Neural cell (in vitro differentiated cells): ENCODE data around the gene CCDC102A. TPM values are rescaled to one million over a fixed set of nuclear protein-coding genes. Genes with fewer than 3 reads are reported as not detected.

Experiments
- H2AFZ ChIP-seq: fragments of 200-600, 300-800 bp; sonication (generic), shearing (Covaris generic); 2 replicates; pipeline ENCODE4 v1.6.0; 2014; ENCODE audit warnings: low read depth, mild to moderate bottlenecking, antibody characterized with exemption, low read length, moderate library complexity
- H3F3A ChIP-seq: fragments of 200-600 bp; shearing (Covaris generic); 2 replicates; pipeline ENCODE4 v1.6.1; 2016; ENCODE audit warnings: mild to moderate bottlenecking, moderate library complexity, mixed read lengths, antibody characterized with exemption, low read length; ENCODE audit not compliant: insufficient read depth, poor library complexity, severe bottlenecking
- H3K27ac ChIP-seq: fragments of 200-600, 300-800 bp; sonication (generic), shearing (Covaris generic); 2 replicates; pipeline ENCODE4 v1.5.1; 2014; ENCODE audit warnings: mild to moderate bottlenecking, low read length, moderate library complexity
- H3K27me3 ChIP-seq: fragments of 300-800, 200-600 bp; sonication (generic), shearing (Covaris generic); 2 replicates; pipeline ENCODE4 v1.6.0; 2014; ENCODE audit warnings: mild to moderate bottlenecking, low read depth, low read length, moderate library complexity; ENCODE audit not compliant: insufficient read depth
- H3K36me3 ChIP-seq: fragments of 300-800, 200-600 bp; sonication (generic), shearing (Covaris generic); 2 replicates; pipeline ENCODE4 v1.5.1; 2014; ENCODE audit warnings: mild to moderate bottlenecking, antibody characterized with exemption, low read length, moderate library complexity; ENCODE audit not compliant: insufficient read depth
- H3K4me2 ChIP-seq: fragments of 300-800, 200-600 bp; sonication (generic), shearing (Covaris generic); 2 replicates; pipeline ENCODE4 v1.6.0; 2014; ENCODE audit warnings: mild to moderate bottlenecking, low read length
- H3K4me3 ChIP-seq: fragments of 300-800, 200-600 bp; sonication (generic), shearing (Covaris generic); 2 replicates; pipeline ENCODE4 v1.5.1; 2014; ENCODE audit warnings: mild to moderate bottlenecking, low read length, moderate library complexity
- H3K79me2 ChIP-seq: fragments of 200-600 bp; shearing (Covaris generic); replicated peaks from 2 replicates; pipeline ENCODE4 v1.6.0; 2014; ENCODE audit warnings: mild to moderate bottlenecking, low read length, moderate library complexity; ENCODE audit not compliant: insufficient read depth
- H3K9ac ChIP-seq: fragments of 300-800, 200-600 bp; sonication (generic), shearing (Covaris generic); 2 replicates; pipeline ENCODE4 v1.6.1; 2016; ENCODE audit warnings: mild to moderate bottlenecking, low read length, mixed read lengths
- H3K9me2 ChIP-seq: fragments of 200-600 bp; shearing (Covaris generic); 2 replicates; pipeline ENCODE4 v1.6.1; 2016; ENCODE audit warnings: mild to moderate bottlenecking, low read length, mixed read lengths; ENCODE audit not compliant: insufficient read depth
- H3K9me3 ChIP-seq: fragments of 200-600, 300-800 bp; sonication (generic), shearing (Covaris generic); 2 replicates; pipeline ENCODE4 v1.6.1; 2016; ENCODE audit warnings: mild to moderate bottlenecking, mixed run types, low read length, moderate library complexity, mixed read lengths
- H4K20me1 ChIP-seq: fragments of 200-600 bp; shearing (Covaris generic); 2 replicates; pipeline ENCODE4 v1.6.1; 2016; ENCODE audit warnings: mild to moderate bottlenecking, mixed run types; ENCODE audit not compliant: insufficient read depth
- CTCF ChIP-seq: fragments of 450-650 bp; IDR thresholded peaks from 2 replicates; pipeline ENCODE4 v1.5.1; 2014; ENCODE audit warnings: antibody characterized with exemption, mild to moderate bottlenecking, moderate library complexity; ENCODE audit not compliant: poor library complexity, severe bottlenecking
- EP300 ChIP-seq: fragments of 450-650 bp; conservative IDR thresholded peaks from 2 replicates; pipeline ENCODE4 v1.6.1; 2014; ENCODE audit warnings: antibody characterized with exemption, mild to moderate bottlenecking, moderate library complexity; ENCODE audit not compliant: poor library complexity, severe bottlenecking
- EZH2 ChIP-seq: fragments of 200-600, 300-800 bp; shearing (Covaris generic), sonication (generic); IDR thresholded peaks from 2 replicates; pipeline ENCODE4 v1.6.1; 2014; ENCODE audit warnings: antibody characterized with exemption, low read length, borderline replicate concordance, mild to moderate bottlenecking; ENCODE audit not compliant: insufficient read depth, poor library complexity, severe bottlenecking
- MXI1 ChIP-seq: fragments of 450-650 bp; conservative IDR thresholded peaks from 2 replicates; pipeline ENCODE4 v1.6.1; 2014; ENCODE audit warnings: antibody characterized with exemption, mild to moderate bottlenecking; ENCODE audit not compliant: poor library complexity, severe bottlenecking
- POLR2AphosphoS5 ChIP-seq: IDR thresholded peaks from 2 replicates; pipeline ENCODE4 v1.6.1; 2012
- RAD21 ChIP-seq: fragments of 450-650 bp; conservative IDR thresholded peaks from 2 replicates; pipeline ENCODE4 v1.6.1; 2014; ENCODE audit warnings: antibody characterized with exemption, mild to moderate bottlenecking, moderate library complexity
- REST ChIP-seq: IDR thresholded peaks from 2 replicates; pipeline ENCODE4 v1.6.1; 2012; ENCODE audit warnings: borderline replicate concordance
- SMC3 ChIP-seq: fragments of 450-650 bp; conservative IDR thresholded peaks from 2 replicates; pipeline ENCODE4 v1.6.1; 2014; ENCODE audit warnings: antibody characterized with exemption, mild to moderate bottlenecking, moderate library complexity; ENCODE audit not compliant: poor library complexity
- TAF1 ChIP-seq: IDR thresholded peaks from 2 replicates; pipeline ENCODE4 v1.6.1; 2012; ENCODE audit warnings: low read depth
- polyA plus RNA-seq: library from polyadenylated mRNA; depleted of rRNA; stranded (reverse); fragments of >200 nt; gene quantifications from 2 replicates; pipeline ENCODE4 v1.2.3, GENCODE V29; 2014

CCDC102A gene
- polyA plus RNA-seq, 1 donor from 2014 or later = 0.20 TPM

GRCh38 chr16:57577214-57577613 is 40.8 kb upstream of the CCDC102A start:
- Histone ChIP-seq H3K9ac (no peak overlapping the region), H3K4me3 (no peak overlapping the region), H3K9me2 (no peaks in the 10 kb centered on the region), H4K20me1 (no peaks in the 10 kb centered on the region), H3K36me3 (no peaks in the 10 kb centered on the region), H3F3A (no peaks in the 10 kb centered on the region), H3K9me3 (no peaks in the 10 kb centered on the region), H3K27me3 (no peaks in the 10 kb centered on the region), H3K27ac (no peak overlapping the region), H3K4me2 (no peak overlapping the region), H3K79me2 (no peaks in the 10 kb centered on the region), H2AFZ (no peak overlapping the region)
- TF ChIP-seq EP300 = no peak
- TF ChIP-seq TAF1 = no peak
- TF ChIP-seq MXI1 = no peak
- no peak for TF ChIP-seq POLR2AphosphoS5
- TF ChIP-seq SMC3 = no peak

GRCh38 chr16:57576429-57576870 is 40.1 kb upstream of the CCDC102A start:
- Histone ChIP-seq H2AFZ (no peak overlapping the region), H3K4me3 (no peak overlapping the region), H3K27me3 (no peaks in the 10 kb centered on the region), H3K9me3 (no peaks in the 10 kb centered on the region), H3K36me3 (no peaks in the 10 kb centered on the region), H3K27ac (no peak overlapping the region), H3K4me2 (no peak overlapping the region), H3F3A (no peaks in the 10 kb centered on the region), H3K9me2 (no peaks in the 10 kb centered on the region), H4K20me1 (no peaks in the 10 kb centered on the region), H3K79me2 (no peaks in the 10 kb centered on the region), H3K9ac (no peak overlapping the region)
- TF ChIP-seq EP300 = no peak
- no peak for TF ChIP-seq POLR2AphosphoS5
- TF ChIP-seq EZH2 = no peak
- TF ChIP-seq SMC3 = peak; percentile 92
- TF ChIP-seq CTCF = peak; percentile 96
- TF ChIP-seq MXI1 = no peak
- peak; percentile 96 for TF ChIP-seq RAD21

GRCh38 chr16:57575468-57576277 is 39.3 kb upstream of the CCDC102A start:
- Histone ChIP-seq H3F3A (no peaks in the 10 kb centered on the region), H3K4me3 (no peak overlapping the region), H3K27me3 (no peaks in the 10 kb centered on the region), H3K9ac (no peak overlapping the region), H4K20me1 (no peaks in the 10 kb centered on the region), H3K79me2 (no peaks in the 10 kb centered on the region), H3K9me2 (no peaks in the 10 kb centered on the region), H3K36me3 (no peaks in the 10 kb centered on the region), H2AFZ (no peak overlapping the region), H3K27ac (no peak overlapping the region), H3K4me2 (no peak overlapping the region), H3K9me3 (no peaks in the 10 kb centered on the region)
- TF ChIP-seq REST = no peak
- no peak for TF ChIP-seq CTCF
- TF ChIP-seq MXI1 = no peak
- no peak for TF ChIP-seq EZH2
- TF ChIP-seq SMC3 = no peak
- TF ChIP-seq RAD21 = no peak
- no peak for TF ChIP-seq TAF1
- no peak for TF ChIP-seq EP300
- no peak for TF ChIP-seq POLR2AphosphoS5
